HEK293 (cell line): ENCODE data around the gene KCNIP4.

Source experiments
- GLI2 ChIP-seq: fragments of 450-650 bp; formaldehyde crosslinking; IDR thresholded peaks from 2 replicates; pipeline ENCODE4; 2017; ENCODE audit warnings: missing biosample characterization, missing genetic modification characterization, low read depth, borderline replicate concordance
- GLI4 ChIP-seq: fragments of 450-650 bp; formaldehyde crosslinking; IDR thresholded peaks from 2 replicates; pipeline ENCODE4 v1.5.1; 2016; ENCODE audit warnings: missing biosample characterization, missing genetic modification characterization
- SP2 ChIP-seq: fragments of 450-650 bp; formaldehyde crosslinking; IDR thresholded peaks from 2 replicates; pipeline ENCODE4 v1.5.1; 2016; ENCODE audit warnings: missing biosample characterization, missing genetic modification characterization
- ZBTB48 ChIP-seq: fragments of 450-650 bp; formaldehyde crosslinking; IDR thresholded peaks from 2 replicates; pipeline ENCODE4 v1.5.1; 2016; ENCODE audit warnings: missing biosample characterization, missing genetic modification characterization
- ZNF174 ChIP-seq: fragments of 450-650 bp; formaldehyde crosslinking; IDR thresholded peaks from 2 replicates; pipeline ENCODE4 v1.5.0; 2017; ENCODE audit warnings: missing biosample characterization, mild to moderate bottlenecking, missing genetic modification characterization
- TF ChIP-seq, protein P1 (sequence below): fragments of 450-650 bp; formaldehyde crosslinking; IDR thresholded peaks from 2 replicates; pipeline ENCODE4 v1.5.1; 2016; ENCODE audit warnings: missing biosample characterization, missing genetic modification characterization
- TF ChIP-seq, protein P2 (sequence below): fragments of 450-650 bp; formaldehyde crosslinking; optimal IDR thresholded peaks from 2 replicates; pipeline ENCODE3; 2016; ENCODE audit warnings: missing biosample characterization, mild to moderate bottlenecking, missing genetic modification characterization
- TF ChIP-seq, protein P3 (sequence below): fragments of 450-650 bp; formaldehyde crosslinking; IDR thresholded peaks from 2 replicates; pipeline ENCODE4 v1.5.1; 2016; ENCODE audit warnings: missing biosample characterization, missing genetic modification characterization
- TF ChIP-seq, protein P4 (sequence below): fragments of 450-650 bp; formaldehyde crosslinking; IDR thresholded peaks from 2 replicates; pipeline ENCODE4 v1.5.1; 2016; ENCODE audit warnings: missing biosample characterization, missing genetic modification characterization
- TF ChIP-seq, protein P5 (sequence below): sonication (generic); formaldehyde crosslinking; IDR thresholded peaks from 2 replicates; pipeline ENCODE4 v1.8.1; 2022; ENCODE audit warnings: mild to moderate bottlenecking, moderate library complexity, missing genetic modification reagents

DNA sequence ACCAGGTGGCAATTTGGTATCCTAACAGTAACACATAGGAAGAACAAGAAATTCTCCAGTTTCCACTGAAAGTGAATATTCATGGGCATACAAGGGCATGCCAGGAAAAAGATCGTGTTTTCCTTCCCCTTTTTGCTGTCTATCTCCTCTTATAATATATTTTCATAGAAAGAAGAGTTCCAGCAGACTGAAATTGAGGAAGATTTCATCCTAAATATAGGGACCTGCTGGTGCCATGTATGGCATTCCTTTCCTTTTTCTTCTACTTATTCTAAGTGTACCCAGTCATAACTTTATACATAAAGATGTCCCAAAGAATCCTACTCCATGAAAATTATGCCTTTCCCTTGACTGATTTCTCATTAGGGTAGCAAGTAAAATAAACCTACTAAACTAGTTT lies 40.8 kb upstream of the KCNIP4 start:
- TF ChIP-seq GLI2 (tag by site-specific recombination) = no peak
- TF ChIP-seq, protein P1, sequence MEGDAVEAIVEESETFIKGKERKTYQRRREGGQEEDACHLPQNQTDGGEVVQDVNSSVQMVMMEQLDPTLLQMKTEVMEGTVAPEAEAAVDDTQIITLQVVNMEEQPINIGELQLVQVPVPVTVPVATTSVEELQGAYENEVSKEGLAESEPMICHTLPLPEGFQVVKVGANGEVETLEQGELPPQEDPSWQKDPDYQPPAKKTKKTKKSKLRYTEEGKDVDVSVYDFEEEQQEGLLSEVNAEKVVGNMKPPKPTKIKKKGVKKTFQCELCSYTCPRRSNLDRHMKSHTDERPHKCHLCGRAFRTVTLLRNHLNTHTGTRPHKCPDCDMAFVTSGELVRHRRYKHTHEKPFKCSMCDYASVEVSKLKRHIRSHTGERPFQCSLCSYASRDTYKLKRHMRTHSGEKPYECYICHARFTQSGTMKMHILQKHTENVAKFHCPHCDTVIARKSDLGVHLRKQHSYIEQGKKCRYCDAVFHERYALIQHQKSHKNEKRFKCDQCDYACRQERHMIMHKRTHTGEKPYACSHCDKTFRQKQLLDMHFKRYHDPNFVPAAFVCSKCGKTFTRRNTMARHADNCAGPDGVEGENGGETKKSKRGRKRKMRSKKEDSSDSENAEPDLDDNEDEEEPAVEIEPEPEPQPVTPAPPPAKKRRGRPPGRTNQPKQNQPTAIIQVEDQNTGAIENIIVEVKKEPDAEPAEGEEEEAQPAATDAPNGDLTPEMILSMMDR (tag by site-specific recombination) = no peak
- TF ChIP-seq, protein P2, sequence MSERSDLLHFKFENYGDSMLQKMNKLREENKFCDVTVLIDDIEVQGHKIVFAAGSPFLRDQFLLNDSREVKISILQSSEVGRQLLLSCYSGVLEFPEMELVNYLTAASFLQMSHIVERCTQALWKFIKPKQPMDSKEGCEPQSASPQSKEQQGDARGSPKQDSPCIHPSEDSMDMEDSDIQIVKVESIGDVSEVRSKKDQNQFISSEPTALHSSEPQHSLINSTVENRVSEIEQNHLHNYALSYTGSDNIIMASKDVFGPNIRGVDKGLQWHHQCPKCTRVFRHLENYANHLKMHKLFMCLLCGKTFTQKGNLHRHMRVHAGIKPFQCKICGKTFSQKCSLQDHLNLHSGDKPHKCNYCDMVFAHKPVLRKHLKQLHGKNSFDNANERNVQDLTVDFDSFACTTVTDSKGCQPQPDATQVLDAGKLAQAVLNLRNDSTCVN (tag by site-specific recombination) = no peak
- TF ChIP-seq, protein P3, sequence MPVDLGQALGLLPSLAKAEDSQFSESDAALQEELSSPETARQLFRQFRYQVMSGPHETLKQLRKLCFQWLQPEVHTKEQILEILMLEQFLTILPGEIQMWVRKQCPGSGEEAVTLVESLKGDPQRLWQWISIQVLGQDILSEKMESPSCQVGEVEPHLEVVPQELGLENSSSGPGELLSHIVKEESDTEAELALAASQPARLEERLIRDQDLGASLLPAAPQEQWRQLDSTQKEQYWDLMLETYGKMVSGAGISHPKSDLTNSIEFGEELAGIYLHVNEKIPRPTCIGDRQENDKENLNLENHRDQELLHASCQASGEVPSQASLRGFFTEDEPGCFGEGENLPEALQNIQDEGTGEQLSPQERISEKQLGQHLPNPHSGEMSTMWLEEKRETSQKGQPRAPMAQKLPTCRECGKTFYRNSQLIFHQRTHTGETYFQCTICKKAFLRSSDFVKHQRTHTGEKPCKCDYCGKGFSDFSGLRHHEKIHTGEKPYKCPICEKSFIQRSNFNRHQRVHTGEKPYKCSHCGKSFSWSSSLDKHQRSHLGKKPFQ = no peak
- TF ChIP-seq, protein P4, sequence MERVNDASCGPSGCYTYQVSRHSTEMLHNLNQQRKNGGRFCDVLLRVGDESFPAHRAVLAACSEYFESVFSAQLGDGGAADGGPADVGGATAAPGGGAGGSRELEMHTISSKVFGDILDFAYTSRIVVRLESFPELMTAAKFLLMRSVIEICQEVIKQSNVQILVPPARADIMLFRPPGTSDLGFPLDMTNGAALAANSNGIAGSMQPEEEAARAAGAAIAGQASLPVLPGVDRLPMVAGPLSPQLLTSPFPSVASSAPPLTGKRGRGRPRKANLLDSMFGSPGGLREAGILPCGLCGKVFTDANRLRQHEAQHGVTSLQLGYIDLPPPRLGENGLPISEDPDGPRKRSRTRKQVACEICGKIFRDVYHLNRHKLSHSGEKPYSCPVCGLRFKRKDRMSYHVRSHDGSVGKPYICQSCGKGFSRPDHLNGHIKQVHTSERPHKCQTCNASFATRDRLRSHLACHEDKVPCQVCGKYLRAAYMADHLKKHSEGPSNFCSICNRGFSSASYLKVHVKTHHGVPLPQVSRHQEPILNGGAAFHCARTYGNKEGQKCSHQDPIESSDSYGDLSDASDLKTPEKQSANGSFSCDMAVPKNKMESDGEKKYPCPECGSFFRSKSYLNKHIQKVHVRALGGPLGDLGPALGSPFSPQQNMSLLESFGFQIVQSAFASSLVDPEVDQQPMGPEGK (tag by site-specific recombination) = no peak
- TF ChIP-seq ZNF174 = no peak
- TF ChIP-seq, protein P5, sequence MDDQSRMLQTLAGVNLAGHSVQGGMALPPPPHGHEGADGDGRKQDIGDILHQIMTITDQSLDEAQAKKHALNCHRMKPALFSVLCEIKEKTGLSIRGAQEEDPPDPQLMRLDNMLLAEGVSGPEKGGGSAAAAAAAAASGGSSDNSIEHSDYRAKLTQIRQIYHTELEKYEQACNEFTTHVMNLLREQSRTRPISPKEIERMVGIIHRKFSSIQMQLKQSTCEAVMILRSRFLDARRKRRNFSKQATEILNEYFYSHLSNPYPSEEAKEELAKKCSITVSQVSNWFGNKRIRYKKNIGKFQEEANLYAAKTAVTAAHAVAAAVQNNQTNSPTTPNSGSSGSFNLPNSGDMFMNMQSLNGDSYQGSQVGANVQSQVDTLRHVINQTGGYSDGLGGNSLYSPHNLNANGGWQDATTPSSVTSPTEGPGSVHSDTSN (CRISPR knock-in tag) = no peak
- no peak for TF ChIP-seq GLI4 (tag by site-specific recombination)
- TF ChIP-seq SP2 = no peak
- TF ChIP-seq ZBTB48 (tag by site-specific recombination) = no peak
